GM12864 (cell line): ENCODE measurements around the gene ABTB2.

Experiments used
- DNase-seq: peaks from one replicate; pipeline ENCODE4 v3.0.0-alpha.2; 2011; ENCODE audit warnings: low read depth
- H3K4me3 ChIP-seq: 2 replicates; pipeline ENCODE4 v1.5.1; 2011; ENCODE audit warnings: mild to moderate bottlenecking, low read depth, low read length, control low read depth
- TF ChIP-seq, protein P1 (sequence below): IDR thresholded peaks from 2 replicates; pipeline ENCODE4 v1.5.1; 2011; ENCODE audit warnings: low read depth, mild to moderate bottlenecking, moderate library complexity, low read length, control low read depth, inconsistent platforms; ENCODE audit errors: missing control alignments

The ABTB2 gene

DNA sequence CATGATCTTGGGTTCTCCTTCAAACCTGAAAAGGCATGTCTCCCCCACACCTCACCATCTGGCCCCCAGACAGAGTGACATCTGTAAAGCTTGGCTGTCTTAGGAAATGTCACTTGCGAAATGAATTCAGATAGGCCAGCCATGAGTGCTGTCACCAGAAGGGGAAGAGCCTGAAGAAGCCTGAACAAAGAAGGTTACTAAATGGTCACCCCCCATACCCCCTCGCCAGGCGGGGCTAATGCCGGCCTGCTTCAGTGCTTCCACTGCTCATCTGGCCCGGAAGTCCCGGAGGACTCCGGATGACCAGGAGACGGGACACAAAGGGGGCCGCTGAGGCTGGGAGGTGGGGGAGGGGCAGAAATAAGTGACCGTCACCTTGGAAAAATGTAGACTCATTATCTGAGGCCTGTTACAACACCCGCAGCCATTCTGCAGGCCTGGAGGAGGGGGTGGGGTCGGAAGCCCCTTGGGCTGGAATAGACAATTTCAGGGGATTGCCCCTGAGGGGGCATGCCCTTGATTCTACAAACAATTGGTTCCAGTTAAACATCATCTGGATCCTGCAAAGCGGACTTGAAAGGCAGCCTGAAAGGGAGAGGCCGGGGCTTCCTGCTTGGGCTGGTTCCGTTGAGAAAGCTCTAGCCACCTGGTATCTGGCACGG, 209.2 kb downstream of the ABTB2 start:
- H3K4me3 ChIP-seq = no peak overlapping the region
- no peak for DNase-seq
- TF ChIP-seq, protein P1, sequence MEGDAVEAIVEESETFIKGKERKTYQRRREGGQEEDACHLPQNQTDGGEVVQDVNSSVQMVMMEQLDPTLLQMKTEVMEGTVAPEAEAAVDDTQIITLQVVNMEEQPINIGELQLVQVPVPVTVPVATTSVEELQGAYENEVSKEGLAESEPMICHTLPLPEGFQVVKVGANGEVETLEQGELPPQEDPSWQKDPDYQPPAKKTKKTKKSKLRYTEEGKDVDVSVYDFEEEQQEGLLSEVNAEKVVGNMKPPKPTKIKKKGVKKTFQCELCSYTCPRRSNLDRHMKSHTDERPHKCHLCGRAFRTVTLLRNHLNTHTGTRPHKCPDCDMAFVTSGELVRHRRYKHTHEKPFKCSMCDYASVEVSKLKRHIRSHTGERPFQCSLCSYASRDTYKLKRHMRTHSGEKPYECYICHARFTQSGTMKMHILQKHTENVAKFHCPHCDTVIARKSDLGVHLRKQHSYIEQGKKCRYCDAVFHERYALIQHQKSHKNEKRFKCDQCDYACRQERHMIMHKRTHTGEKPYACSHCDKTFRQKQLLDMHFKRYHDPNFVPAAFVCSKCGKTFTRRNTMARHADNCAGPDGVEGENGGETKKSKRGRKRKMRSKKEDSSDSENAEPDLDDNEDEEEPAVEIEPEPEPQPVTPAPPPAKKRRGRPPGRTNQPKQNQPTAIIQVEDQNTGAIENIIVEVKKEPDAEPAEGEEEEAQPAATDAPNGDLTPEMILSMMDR = no peak

DNA sequence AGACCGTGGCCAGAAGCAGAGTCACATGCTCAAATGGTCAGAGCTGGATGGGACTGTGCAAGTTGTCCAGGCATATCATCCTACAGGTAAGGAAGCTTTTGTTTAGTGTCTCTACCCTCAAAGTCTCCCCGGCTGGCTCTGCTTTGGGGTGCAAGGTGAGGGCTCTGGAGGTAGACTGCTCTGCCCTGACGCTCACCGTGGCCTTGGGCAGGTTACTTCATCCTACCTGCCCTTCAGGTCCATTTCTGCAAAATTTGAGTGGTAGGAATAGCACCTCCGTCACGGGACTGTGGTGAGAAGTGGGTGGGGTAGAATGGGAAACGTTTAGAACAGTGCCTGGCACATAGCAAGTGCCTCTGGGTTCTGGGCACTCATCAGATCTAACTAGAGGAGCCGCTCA, 210.2 kb downstream of the ABTB2 start:
- H3K4me3 ChIP-seq = no peak overlapping the region
- TF ChIP-seq, protein P1 = no peak
- no peak for DNase-seq

DNA sequence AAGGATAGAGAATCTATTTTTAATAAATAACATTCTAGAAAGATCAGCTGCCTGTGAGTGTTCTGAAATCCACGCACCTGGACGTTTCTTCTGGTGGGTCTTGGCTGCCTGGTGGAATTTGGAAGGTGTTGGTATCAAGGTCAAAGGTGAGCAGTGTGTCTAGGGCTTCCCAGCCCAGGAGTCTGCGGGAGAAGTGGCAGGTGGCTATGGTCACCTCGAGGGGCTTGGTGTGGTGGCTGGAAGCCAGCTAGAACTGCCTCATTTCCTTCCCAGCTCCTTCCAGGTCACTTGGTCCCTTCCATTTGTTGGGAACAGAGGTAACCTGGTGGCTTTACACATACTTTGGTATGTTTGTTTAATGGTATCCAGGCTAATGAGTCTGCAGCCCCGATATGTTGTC, 210.9 kb downstream of the ABTB2 start:
- DNase-seq = no peak
- no peak overlapping the region for H3K4me3 ChIP-seq
- TF ChIP-seq, protein P1 = no peak

DNA sequence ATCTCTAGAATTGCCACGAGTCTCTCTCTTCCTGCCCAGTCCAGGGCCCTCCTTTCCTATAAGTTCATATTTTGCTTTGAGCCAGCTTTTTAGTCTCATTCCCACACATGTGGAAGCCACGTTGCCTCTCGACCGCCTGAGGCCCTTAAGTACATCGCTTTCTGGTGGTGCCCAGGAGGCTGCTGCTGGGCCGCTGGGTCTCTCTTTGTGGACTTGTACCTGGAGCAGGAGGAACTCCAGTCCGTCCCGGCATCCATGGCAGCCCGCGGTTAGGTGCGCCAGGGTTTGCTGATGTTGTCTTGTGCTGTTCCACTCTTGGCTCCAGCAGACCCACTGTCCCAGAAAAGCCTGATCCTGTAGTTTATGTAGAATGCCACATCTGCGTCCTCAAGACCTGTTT, 211.4 kb downstream of the ABTB2 start:
- no peak for DNase-seq
- H3K4me3 ChIP-seq = no peak overlapping the region
- TF ChIP-seq, protein P1 = no peak

DNA sequence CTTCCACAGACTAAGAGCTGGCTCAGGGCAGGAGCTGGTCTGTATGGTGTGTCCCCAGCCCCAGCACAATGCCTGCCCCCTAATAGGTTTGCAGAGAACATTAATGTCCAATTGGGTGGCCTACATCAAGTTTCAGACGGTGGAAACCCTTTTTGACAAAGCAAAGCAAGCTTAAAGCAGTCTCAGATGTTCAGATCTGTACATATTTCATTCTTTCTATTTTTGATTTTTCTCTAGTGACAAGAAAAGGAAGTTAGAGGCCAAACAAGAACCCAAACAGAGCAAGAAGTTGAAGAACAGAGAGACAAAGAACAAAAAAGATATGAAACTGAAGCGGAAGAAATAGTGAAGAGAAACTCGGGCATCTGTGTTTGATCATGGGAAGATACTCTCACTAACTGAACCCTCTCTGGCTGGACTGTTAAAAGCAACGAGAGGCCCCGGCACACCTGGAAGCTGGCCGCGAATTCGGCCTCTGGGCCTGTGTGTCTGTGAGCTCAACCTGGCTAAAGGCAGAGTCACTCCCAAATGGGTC, 211.9 kb downstream of the ABTB2 start:
- TF ChIP-seq, protein P1 = no peak
- peak; percentile 36 for DNase-seq
- H3K4me3 ChIP-seq = no peak overlapping the region; the same call in 1 of the 2 replicates

DNA sequence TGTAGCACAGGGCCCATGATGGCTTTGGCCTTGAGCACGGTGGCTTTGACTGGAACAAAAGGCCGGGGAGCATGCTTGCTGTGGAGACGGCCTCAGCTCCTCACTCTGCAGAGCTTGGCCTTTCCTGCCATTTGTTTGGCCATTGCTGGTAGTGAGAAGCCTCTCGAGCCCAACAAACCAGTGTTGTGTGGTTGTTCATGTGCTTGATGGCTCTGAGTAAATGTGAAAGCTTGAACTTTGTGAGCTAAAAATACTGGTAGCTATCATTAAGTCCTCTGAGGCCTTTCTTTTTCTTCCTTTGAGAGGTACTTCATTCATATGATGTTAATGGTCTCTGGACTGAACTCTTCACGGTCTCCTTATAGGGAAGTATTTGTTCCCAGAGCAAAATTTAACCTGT, 212.7 kb downstream of the ABTB2 start:
- DNase-seq = peak; percentile 47
- TF ChIP-seq, protein P1 = no peak
- H3K4me3 ChIP-seq = no peak overlapping the region

DNA sequence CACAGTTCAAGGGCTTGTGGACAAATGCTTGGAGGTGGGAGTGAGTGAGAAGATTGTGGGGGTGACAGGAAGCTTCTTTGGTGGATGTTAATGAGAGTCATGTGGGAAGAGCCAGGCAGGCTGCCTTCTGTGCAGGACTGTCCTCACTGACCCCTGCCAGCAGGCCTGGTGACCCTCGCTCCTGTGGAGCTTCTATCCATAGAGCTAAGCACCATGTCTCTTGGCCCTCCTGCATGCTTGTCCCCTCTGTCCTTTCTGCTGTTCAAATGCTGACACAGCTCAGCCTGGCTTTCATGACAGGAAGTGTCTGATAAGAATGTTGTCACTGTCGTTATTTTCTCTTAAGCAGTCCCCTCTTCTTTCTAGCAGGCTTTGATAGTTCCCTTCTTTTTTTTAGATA, 214.8 kb downstream of the ABTB2 start:
- H3K4me3 ChIP-seq = no peak overlapping the region
- no peak for DNase-seq
- TF ChIP-seq, protein P1 = no peak
